Muscle layer of duodenum (tissue), 2 donors: ENCODE measurements around the gene TNFSF12.

Experiments used
- H3K27ac ChIP-seq: one replicate; pipeline ENCODE4 v1.7.0; 2013; ENCODE audit warnings: mild to moderate bottlenecking, low read length
- H3K27me3 ChIP-seq: one replicate; pipeline ENCODE4 v1.7.0; 2013; ENCODE audit warnings: low read depth, mild to moderate bottlenecking, control low read depth, low read length
- H3K36me3 ChIP-seq, 2 donors: one replicate each; pipeline ENCODE4 v1.7.0; 2013; ENCODE audit warnings: low read length in 2 of 2, control low read depth in 1 of 2, mild to moderate bottlenecking in 1 of 2; ENCODE audit not compliant: insufficient read depth in 2 of 2, control insufficient read depth in 1 of 2
- H3K4me1 ChIP-seq, 2 donors: one replicate each; pipeline ENCODE4 v1.7.0; 2013; ENCODE audit warnings: low read length in 2 of 2, mild to moderate bottlenecking in 2 of 2, control low read depth in 1 of 2, moderate library complexity in 1 of 2; ENCODE audit not compliant: insufficient read depth in 2 of 2, control insufficient read depth in 1 of 2
- H3K4me3 ChIP-seq, 2 donors: one replicate each; pipeline ENCODE4 v1.7.0; 2013; ENCODE audit warnings: low read length in 2 of 2, low read depth in 1 of 2, mild to moderate bottlenecking in 1 of 2
- H3K9me3 ChIP-seq, 2 donors: one replicate each; pipeline ENCODE4 v1.7.0; 2013; ENCODE audit warnings: low read length in 2 of 2, control low read depth in 1 of 2, mild to moderate bottlenecking in 1 of 2; ENCODE audit not compliant: control insufficient read depth in 1 of 2
- donor health status: healthy.

Gene TNFSF12, protein sequence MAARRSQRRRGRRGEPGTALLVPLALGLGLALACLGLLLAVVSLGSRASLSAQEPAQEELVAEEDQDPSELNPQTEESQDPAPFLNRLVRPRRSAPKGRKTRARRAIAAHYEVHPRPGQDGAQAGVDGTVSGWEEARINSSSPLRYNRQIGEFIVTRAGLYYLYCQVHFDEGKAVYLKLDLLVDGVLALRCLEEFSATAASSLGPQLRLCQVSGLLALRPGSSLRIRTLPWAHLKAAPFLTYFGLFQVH

DNA sequence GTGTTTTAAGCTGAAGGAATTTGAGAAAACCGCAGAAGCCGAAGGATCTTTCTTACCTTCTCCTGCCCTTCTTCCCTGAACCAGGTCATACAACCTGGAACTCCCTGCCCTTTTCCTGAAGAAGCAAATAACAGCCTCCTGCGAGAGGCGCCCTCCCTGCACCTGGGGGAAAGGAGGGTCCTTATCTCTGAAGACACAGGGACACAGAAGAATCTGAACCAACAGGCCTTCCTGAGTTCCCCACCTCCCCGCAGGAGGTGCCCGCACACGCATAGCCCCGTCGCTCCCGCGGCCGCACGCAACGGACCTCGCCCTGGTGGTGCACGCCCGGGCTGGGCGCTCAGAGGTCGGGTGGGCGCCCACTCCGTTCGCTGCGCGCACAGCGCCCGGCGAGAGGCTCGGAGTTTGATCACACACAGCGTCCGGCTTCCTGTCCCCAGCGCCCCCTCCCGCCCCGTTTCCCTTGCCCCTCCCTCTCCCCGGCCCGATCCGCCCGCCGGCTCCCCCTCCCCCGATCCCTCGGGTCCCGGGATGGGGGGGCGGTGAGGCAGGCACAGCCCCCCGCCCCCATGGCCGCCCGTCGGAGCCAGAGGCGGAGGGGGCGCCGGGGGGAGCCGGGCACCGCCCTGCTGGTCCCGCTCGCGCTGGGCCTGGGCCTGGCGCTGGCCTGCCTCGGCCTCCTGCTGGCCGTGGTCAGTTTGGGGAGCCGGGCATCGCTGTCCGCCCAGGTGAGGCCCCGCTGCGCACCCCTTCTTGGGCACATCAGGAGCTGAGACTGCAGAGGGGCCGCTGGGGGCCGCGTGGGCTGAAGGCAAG lies at the start of gene TNFSF12:
TSS of gene TNFSF12 (plus strand) at position 474 of the 816 bp plus-strand sequence. CDS start at position 570, 96 bp downstream.
- H3K36me3 ChIP-seq, result peaks cover 0 to 15% of the 10 kb centered on the region in 2 donors
- peak within 1 kb of the TSS; percentile 87 to 91 for H3K4me3 ChIP-seq
- H3K27me3 ChIP-seq, result no peaks in the 10 kb centered on the region
- no peaks in the 10 kb centered on the region for H3K9me3 ChIP-seq
- H3K27ac ChIP-seq, result peak within 1 kb of the TSS; percentile 77
- H3K4me1 ChIP-seq, result peaks cover 0 to 16% of the 10 kb centered on the region in 2 donors

DNA sequence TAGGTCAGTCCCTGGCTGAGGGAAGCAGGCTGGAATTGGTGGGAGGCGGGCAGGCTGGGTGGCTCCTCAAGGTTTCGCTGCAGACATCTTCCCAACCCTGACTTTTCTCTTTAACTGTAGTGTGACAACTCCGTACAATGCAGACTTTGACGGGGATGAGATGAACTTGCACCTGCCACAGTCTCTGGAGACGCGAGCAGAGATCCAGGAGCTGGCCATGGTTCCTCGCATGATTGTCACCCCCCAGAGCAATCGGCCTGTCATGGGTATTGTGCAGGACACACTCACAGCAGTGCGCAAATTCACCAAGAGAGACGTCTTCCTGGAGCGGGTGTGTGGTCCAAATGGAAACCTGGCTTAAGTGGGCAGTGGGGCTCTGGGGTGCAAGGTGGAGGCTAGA lies 49.7 kb upstream of the TNFSF12 start:
- no peaks in the 10 kb centered on the region for H3K27me3 ChIP-seq
- H3K4me1 ChIP-seq, result no peaks in the 10 kb centered on the region
- peaks cover 75 to 78% of the 10 kb centered on the region in 2 donors for H3K36me3 ChIP-seq
- no peaks in the 10 kb centered on the region for H3K9me3 ChIP-seq
- H3K27ac ChIP-seq, result no peak overlapping the region
- H3K4me3 ChIP-seq, result no peak overlapping the region

DNA sequence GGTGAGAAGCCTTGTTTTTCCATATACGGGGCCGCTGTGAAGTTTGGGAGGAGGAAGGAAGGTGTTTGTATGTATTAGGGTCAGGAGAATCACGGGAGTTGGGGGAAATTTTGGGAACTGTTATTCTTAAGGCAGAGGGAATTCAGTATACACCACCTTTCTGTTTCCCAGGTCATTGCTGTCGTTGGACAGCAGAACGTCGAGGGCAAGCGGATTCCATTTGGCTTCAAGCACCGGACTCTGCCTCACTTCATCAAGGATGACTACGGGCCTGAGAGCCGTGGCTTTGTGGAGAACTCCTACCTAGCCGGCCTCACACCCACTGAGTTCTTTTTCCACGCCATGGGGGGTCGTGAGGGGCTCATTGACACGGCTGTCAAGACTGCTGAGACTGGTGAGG lies 47.1 kb upstream of the TNFSF12 start:
- Histone ChIP-seq H3K4me3 (no peak overlapping the region), H3K4me1 (no peaks in the 10 kb centered on the region), H3K36me3 (peaks cover 71 to 89% of the 10 kb centered on the region in 2 donors), H3K27me3 (no peaks in the 10 kb centered on the region), H3K27ac (no peak overlapping the region), H3K9me3 (no peaks in the 10 kb centered on the region)

DNA sequence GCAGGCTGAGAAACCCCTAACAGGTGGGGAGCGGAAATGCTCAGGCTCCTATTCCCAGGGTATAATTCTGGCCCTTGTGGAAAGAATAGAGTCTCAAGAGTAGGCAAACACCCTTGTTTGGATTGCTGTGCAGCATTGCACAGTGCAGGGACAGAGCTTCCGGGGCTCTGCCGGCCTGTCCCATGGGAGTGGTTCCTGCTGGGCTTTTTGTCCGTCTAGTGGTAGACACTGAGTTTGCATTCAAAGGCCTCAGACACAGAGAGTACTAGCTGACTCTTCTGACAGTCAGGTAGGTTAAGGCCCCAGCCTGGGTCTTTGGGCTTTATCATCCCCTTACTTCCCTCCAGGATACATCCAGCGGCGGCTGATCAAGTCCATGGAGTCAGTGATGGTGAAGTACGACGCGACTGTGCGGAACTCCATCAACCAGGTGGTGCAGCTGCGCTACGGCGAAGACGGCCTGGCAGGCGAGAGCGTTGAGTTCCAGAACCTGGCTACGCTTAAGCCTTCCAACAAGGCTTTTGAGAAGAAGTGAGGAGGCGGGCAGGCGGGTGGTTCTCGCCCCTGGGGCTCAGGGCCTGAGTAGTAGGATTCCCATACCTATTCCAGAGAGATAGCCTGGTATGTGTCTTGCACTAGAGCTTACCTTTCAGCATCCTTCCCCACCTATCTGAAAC lies 46.5 kb upstream of the TNFSF12 start:
- Histone ChIP-seq H3K36me3 (peaks cover 66 to 89% of the 10 kb centered on the region in 2 donors), H3K27ac (no peak overlapping the region), H3K9me3 (no peaks in the 10 kb centered on the region), H3K27me3 (no peaks in the 10 kb centered on the region), H3K4me1 (no peaks in the 10 kb centered on the region), H3K4me3 (no peak overlapping the region)

GRCh38 chr17:7502987-7503386 lies 45.9 kb upstream of the TNFSF12 start:
- no peak overlapping the region for H3K27ac ChIP-seq
- no peak overlapping the region for H3K4me3 ChIP-seq
- H3K36me3 ChIP-seq, result peaks cover 61 to 87% of the 10 kb centered on the region in 2 donors
- H3K27me3 ChIP-seq, result no peaks in the 10 kb centered on the region
- no peaks in the 10 kb centered on the region for H3K4me1 ChIP-seq
- H3K9me3 ChIP-seq, result no peaks in the 10 kb centered on the region

DNA sequence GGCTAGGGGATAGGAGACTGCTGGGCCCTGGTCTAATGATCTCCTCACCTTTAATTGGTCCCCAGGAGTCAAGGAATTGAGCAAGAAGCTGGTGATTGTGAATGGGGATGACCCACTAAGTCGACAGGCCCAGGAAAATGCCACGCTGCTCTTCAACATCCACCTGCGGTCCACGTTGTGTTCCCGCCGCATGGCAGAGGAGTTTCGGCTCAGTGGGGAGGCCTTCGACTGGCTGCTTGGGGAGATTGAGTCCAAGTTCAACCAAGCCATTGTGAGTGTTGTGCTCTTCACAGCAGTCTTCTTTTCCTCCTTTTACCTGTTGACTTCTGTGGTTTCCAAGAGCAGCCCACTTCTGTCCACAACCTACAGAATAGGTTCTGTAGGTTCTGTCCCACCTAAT lies 45.3 kb upstream of the TNFSF12 start:
- Histone ChIP-seq H3K9me3 (no peaks in the 10 kb centered on the region), H3K4me3 (no peak overlapping the region), H3K27ac (no peak overlapping the region), H3K4me1 (no peaks in the 10 kb centered on the region), H3K27me3 (no peaks in the 10 kb centered on the region), H3K36me3 (peaks cover 62 to 87% of the 10 kb centered on the region in 2 donors)

DNA sequence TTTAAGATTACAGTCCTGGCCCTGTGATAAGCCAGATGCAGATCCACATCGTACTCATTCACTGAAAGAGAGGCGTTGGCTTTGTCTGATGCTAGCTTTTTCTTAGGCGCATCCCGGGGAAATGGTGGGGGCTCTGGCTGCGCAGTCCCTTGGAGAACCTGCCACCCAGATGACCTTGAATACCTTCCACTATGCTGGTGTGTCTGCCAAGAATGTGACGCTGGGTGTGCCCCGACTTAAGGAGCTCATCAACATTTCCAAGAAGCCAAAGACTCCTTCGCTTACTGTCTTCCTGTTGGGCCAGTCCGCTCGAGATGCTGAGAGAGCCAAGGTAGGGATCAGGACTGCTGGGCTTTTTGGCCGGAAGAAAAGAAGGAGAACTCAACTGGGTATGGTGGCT lies 40.7 kb upstream of the TNFSF12 start:
- Histone ChIP-seq H3K27me3 (no peaks in the 10 kb centered on the region), H3K9me3 (no peaks in the 10 kb centered on the region), H3K4me3 (no peak overlapping the region), H3K4me1 (no peaks in the 10 kb centered on the region), H3K36me3 (peaks cover 55 to 90% of the 10 kb centered on the region in 2 donors), H3K27ac (no peak overlapping the region)

DNA sequence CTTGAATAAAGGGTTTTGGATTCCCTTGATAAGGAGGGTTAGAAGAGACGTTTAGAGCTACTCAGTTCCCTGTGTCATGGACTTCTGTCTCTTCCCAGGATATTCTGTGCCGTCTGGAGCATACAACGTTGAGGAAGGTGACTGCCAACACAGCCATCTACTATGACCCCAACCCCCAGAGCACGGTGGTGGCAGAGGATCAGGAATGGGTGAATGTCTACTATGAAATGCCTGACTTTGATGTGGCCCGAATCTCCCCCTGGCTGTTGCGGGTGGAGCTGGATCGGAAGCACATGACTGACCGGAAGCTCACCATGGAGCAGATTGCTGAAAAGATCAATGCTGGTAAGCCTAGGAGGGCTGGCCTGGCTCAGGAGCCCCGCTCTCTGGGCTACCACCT lies 40.0 kb upstream of the TNFSF12 start:
- Histone ChIP-seq H3K9me3 (no peaks in the 10 kb centered on the region), H3K36me3 (peaks cover 55 to 90% of the 10 kb centered on the region in 2 donors), H3K4me1 (no peaks in the 10 kb centered on the region), H3K27me3 (no peaks in the 10 kb centered on the region), H3K4me3 (no peak overlapping the region), H3K27ac (no peak overlapping the region)

- no peaks in the 10 kb centered on the region for H3K4me1 ChIP-seq
- H3K27ac ChIP-seq, result no peak overlapping the region
- H3K36me3 ChIP-seq, result peaks cover 58 to 86% of the 10 kb centered on the region in 2 donors
- H3K9me3 ChIP-seq, result no peaks in the 10 kb centered on the region
- no peak overlapping the region for H3K4me3 ChIP-seq
- H3K27me3 ChIP-seq, result no peaks in the 10 kb centered on the region
Observed at GRCh38 chr17:7509937-7510336, 38.9 kb upstream of the TNFSF12 start.

GRCh38 chr17:7511108-7511507 lies 37.8 kb upstream of the TNFSF12 start:
- Histone ChIP-seq H3K27me3 (no peaks in the 10 kb centered on the region), H3K27ac (no peak overlapping the region), H3K36me3 (peaks cover 53 to 77% of the 10 kb centered on the region in 2 donors), H3K9me3 (no peaks in the 10 kb centered on the region), H3K4me3 (no peak overlapping the region), H3K4me1 (no peaks in the 10 kb centered on the region)

DNA sequence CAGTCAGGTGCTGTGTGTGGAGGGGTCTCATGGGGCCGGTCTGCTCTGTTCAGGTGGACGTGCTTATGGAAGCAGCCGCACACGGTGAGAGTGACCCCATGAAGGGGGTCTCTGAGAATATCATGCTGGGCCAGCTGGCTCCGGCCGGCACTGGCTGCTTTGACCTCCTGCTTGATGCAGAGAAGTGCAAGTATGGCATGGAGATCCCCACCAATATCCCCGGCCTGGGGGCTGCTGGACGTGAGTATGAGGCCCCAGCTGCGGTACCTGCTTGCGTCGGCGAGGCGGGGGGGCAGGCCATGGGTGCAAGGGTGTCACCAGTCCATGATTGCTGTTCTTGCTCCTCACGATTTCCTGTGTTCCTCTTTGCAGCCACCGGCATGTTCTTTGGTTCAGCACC lies 36.8 kb upstream of the TNFSF12 start:
- no peak overlapping the region for H3K27ac ChIP-seq
- no peak overlapping the region for H3K4me3 ChIP-seq
- H3K4me1 ChIP-seq, result no peaks in the 10 kb centered on the region
- H3K36me3 ChIP-seq, result peaks cover 53 to 69% of the 10 kb centered on the region in 2 donors
- H3K9me3 ChIP-seq, result no peaks in the 10 kb centered on the region
- no peaks in the 10 kb centered on the region for H3K27me3 ChIP-seq
